SK-N-SH treated with all-trans-retinoic acid at 6 μM for 48 hours (cell line): Measurements from ENCODE around the gene RBM28.

Experiments
- ATAC-seq: fragments of 200-7000 bp; cut with Tn5 transposase; 3 replicates; pipeline ENCODE4 v1.9.1; 2020; ENCODE audit warnings: mild to moderate bottlenecking, moderate library complexity
- ARNTL ChIP-seq: fragments of 450-650 bp; formaldehyde crosslinking; IDR thresholded peaks from 2 replicates; pipeline ENCODE4 v1.5.0; 2020; ENCODE audit warnings: low read depth, mild to moderate bottlenecking, moderate library complexity, borderline replicate concordance
- BACH2 ChIP-seq: fragments of 250-450 bp; sonication (Bioruptor Pico); IDR thresholded peaks from 2 replicates; pipeline ENCODE4 v1.9.0; 2021; ENCODE audit warnings: mild to moderate bottlenecking, borderline replicate concordance
- CREB5 ChIP-seq: fragments of 250-450 bp; sonication (Bioruptor Pico); IDR thresholded peaks from 2 replicates; pipeline ENCODE4 v1.5.1; 2020; ENCODE audit warnings: low read depth, mild to moderate bottlenecking, moderate library complexity
- CSDC2 ChIP-seq: fragments of 250-450 bp; sonication (Bioruptor Pico); IDR thresholded peaks from 2 replicates; pipeline ENCODE4 v1.5.0; 2020; ENCODE audit warnings: mild to moderate bottlenecking, moderate library complexity
- CSRNP3 ChIP-seq: fragments of 250-450 bp; sonication (Bioruptor Pico); IDR thresholded peaks from 2 replicates; pipeline ENCODE4 v1.5.1; 2021; ENCODE audit warnings: mild to moderate bottlenecking, moderate library complexity
- ESRRG ChIP-seq: fragments of 250-450 bp; sonication (Bioruptor Pico); IDR thresholded peaks from 2 replicates; pipeline ENCODE4 v1.6.1; 2021; ENCODE audit warnings: mild to moderate bottlenecking
- GLIS3 ChIP-seq: fragments of 250-450 bp; sonication (Bioruptor Pico); IDR thresholded peaks from 2 replicates; pipeline ENCODE4 v1.5.0; 2020; ENCODE audit warnings: mild to moderate bottlenecking, moderate library complexity
- ISL1 ChIP-seq: fragments of 250-450 bp; sonication (Bioruptor Pico); IDR thresholded peaks from 2 replicates; pipeline ENCODE4 v2.1.2; 2022; ENCODE audit warnings: mild to moderate bottlenecking, moderate library complexity
- OSR1 ChIP-seq: fragments of 250-450 bp; sonication (Bioruptor Pico); IDR thresholded peaks from 2 replicates; pipeline ENCODE4 v1.8.0; 2022; ENCODE audit warnings: moderate library complexity, mild to moderate bottlenecking, inconsistent platforms
- PATZ1 ChIP-seq: fragments of 250-450 bp; sonication (Bioruptor Pico); IDR thresholded peaks from 2 replicates; pipeline ENCODE4 v1.8.0; 2020; ENCODE audit warnings: mild to moderate bottlenecking, moderate library complexity, borderline replicate concordance
- POU6F1 ChIP-seq: fragments of 250-450 bp; sonication (Bioruptor Pico); IDR thresholded peaks from 2 replicates; pipeline ENCODE4 v1.8.0; 2021; ENCODE audit warnings: low read depth, mild to moderate bottlenecking, moderate library complexity, borderline replicate concordance
- PPARA ChIP-seq: fragments of 250-450 bp; sonication (Bioruptor Pico); IDR thresholded peaks from 2 replicates; pipeline ENCODE4 v1.5.0; 2020; ENCODE audit warnings: mild to moderate bottlenecking, borderline replicate concordance
- RARB ChIP-seq: fragments of 250-450 bp; sonication (Bioruptor Pico); IDR thresholded peaks from 2 replicates; pipeline ENCODE4 v1.8.0; 2021; ENCODE audit warnings: mild to moderate bottlenecking, moderate library complexity
- SNAI2 ChIP-seq: fragments of 250-450 bp; sonication (Bioruptor Pico); IDR thresholded peaks from 2 replicates; pipeline ENCODE4 v1.5.0; 2020; ENCODE audit warnings: mild to moderate bottlenecking, moderate library complexity
- TCF4 ChIP-seq: fragments of 250-450 bp; sonication (Bioruptor Pico); IDR thresholded peaks from 2 replicates; pipeline ENCODE4 v1.8.0; 2021; ENCODE audit warnings: mild to moderate bottlenecking, moderate library complexity, borderline replicate concordance
- TSHZ2 ChIP-seq: fragments of 250-450 bp; sonication (Bioruptor Pico); IDR thresholded peaks from 2 replicates; pipeline ENCODE4 v1.5.0; 2020; ENCODE audit warnings: mild to moderate bottlenecking, moderate library complexity
- ZFP3 ChIP-seq: fragments of 250-450 bp; sonication (Bioruptor Pico); IDR thresholded peaks from 2 replicates; pipeline ENCODE4 v1.5.0; 2020; ENCODE audit warnings: mild to moderate bottlenecking, moderate library complexity
- ZFP30 ChIP-seq: fragments of 450-650 bp; formaldehyde crosslinking; IDR thresholded peaks from 2 replicates; pipeline ENCODE4 v1.5.0; 2022; ENCODE audit warnings: mild to moderate bottlenecking, moderate library complexity
- ZNF70 ChIP-seq: fragments of 450-650 bp; formaldehyde crosslinking; IDR thresholded peaks from 2 replicates; pipeline ENCODE4 v1.5.0; 2020; ENCODE audit warnings: mild to moderate bottlenecking, moderate library complexity
- ZNF8 ChIP-seq: fragments of 450-650 bp; formaldehyde crosslinking; IDR thresholded peaks from 2 replicates; pipeline ENCODE4 v1.5.0; 2020; ENCODE audit warnings: mild to moderate bottlenecking, moderate library complexity

The RBM28 gene

GRCh38 chr7:128271471-128271941 is 72.2 kb downstream of the RBM28 start:
- no peak for ATAC-seq
- TF ChIP-seq CSDC2 (no peak), TSHZ2 (CRISPR knock-in tag) (no peak), GLIS3 (CRISPR knock-in tag) (no peak), BACH2 (no peak), ARNTL (CRISPR knock-in tag) (no peak), PATZ1 (CRISPR knock-in tag) (no peak), RARB (CRISPR knock-in tag) (no peak), ISL1 (no peak), PPARA (CRISPR knock-in tag) (no peak)

- no peak for TF ChIP-seq GLIS3 (CRISPR knock-in tag)
- TF ChIP-seq RARB (CRISPR knock-in tag): no peak
- no peak for TF ChIP-seq CREB5
- no peak for TF ChIP-seq PPARA (CRISPR knock-in tag)
- TF ChIP-seq TSHZ2 (CRISPR knock-in tag): no peak
- no peak for TF ChIP-seq ZFP30 (CRISPR knock-in tag)
- TF ChIP-seq TCF4 (CRISPR knock-in tag): no peak
- TF ChIP-seq CSDC2: no peak
- TF ChIP-seq SNAI2 (CRISPR knock-in tag): no peak
- TF ChIP-seq CSRNP3: no peak
- TF ChIP-seq ESRRG: no peak
- TF ChIP-seq ZNF70 (CRISPR knock-in tag): no peak
- no peak for TF ChIP-seq ZFP3 (CRISPR knock-in tag)
- TF ChIP-seq ISL1: no peak
- TF ChIP-seq OSR1 (CRISPR knock-in tag): no peak
- no peak for TF ChIP-seq POU6F1 (CRISPR knock-in tag)
- TF ChIP-seq ZNF8: no peak
- no peak for ATAC-seq
Measured at GRCh38 chr7:128270826-128271272, 72.9 kb downstream of the RBM28 start.
